T-helper 2 cell treated with Interferon-gamma antibody and Interleukin-4, amounts not matched to agents 5 μg/mL and 100 μg/mL, for 36 hours (primary cell): ENCODE data around the gene UBE4B.
A peak's percentile ranks its signal among the peaks of the same experiment; 100 is the strongest.
"Not testable (repeated sequence)": the region's sequence is repeated elsewhere in the genome, so short reads cannot be mapped to it uniquely, and the experiment has no call there.

ENCODE experiments used
- DNase-seq: peaks from one replicate; pipeline ENCODE4 v3.0.0; 2021; ENCODE audit warnings: low spot score
- H3K27ac Mint-ChIP-seq: one replicate; pipeline ENCODE4 v1.8.0; 2021; ENCODE audit warnings: mild to moderate bottlenecking, mixed read lengths
- H3K27me3 Mint-ChIP-seq: one replicate; pipeline ENCODE4 v1.8.0; 2021; ENCODE audit warnings: low read depth, mixed read lengths
- H3K36me3 Mint-ChIP-seq: one replicate; pipeline ENCODE4 v1.8.0; 2021; ENCODE audit warnings: low read depth, mixed read lengths
- H3K4me1 Mint-ChIP-seq: one replicate; pipeline ENCODE4 v1.8.0; 2021; ENCODE audit warnings: low read depth, mixed read lengths
- H3K4me3 Mint-ChIP-seq: one replicate; pipeline ENCODE4 v1.8.0; 2022; ENCODE audit warnings: mild to moderate bottlenecking, moderate library complexity, mixed read lengths
- H3K9me3 Mint-ChIP-seq: one replicate; pipeline ENCODE4 v1.8.0; 2021; ENCODE audit warnings: mixed read lengths

The UBE4B gene

GRCh38 chr1:10213186-10213705 lies 180.5 kb downstream of the UBE4B start:
- H3K4me1 Mint-ChIP-seq, result peaks cover 50% of the 10 kb centered on the region
- H3K27me3 Mint-ChIP-seq, result peaks cover 2% of the 10 kb centered on the region
- no peak overlapping the region for H3K4me3 Mint-ChIP-seq
- no peak overlapping the region for H3K27ac Mint-ChIP-seq
- H3K36me3 Mint-ChIP-seq, result no peaks in the 10 kb centered on the region
- H3K9me3 Mint-ChIP-seq, result no peaks in the 10 kb centered on the region
- no peak for DNase-seq

DNA sequence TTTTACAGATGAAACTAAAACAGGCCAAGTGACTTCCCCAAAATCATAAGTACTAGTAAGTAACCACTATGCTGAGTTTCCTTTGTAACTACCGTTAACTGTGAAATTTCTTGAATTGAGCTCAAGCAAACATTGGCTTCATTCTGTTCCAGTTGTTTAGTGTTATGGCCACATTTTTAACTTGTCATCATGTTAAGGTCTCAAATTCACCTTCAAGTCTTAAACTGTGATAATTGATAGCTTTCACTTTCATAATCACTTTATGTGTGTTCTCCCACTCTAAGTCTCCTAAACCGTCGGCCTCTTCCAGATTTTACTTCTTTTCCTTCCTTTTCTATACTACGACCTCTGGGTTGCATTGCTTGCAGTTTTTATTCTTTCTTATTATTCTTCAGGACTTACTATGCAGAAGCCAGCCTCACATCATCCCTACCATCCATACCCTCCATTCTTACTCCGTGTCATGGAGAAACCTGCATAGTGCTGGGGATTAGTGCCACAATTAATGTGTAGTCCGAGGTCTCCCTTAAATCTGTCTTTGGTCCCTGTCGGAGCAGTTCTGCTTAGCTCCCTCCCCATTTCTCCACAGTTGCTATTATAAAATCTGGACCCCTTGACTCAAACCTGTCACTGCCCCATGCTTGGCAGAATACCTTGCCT lies 183.5 kb downstream of the UBE4B start:
- Mint-ChIP-seq H3K4me1 (peaks cover 41% of the 10 kb centered on the region), H3K36me3 (no peaks in the 10 kb centered on the region), H3K4me3 (peak overlapping the region; percentile 52), H3K27ac (peak overlapping the region; percentile 60), H3K9me3 (no peaks in the 10 kb centered on the region), H3K27me3 (no peaks in the 10 kb centered on the region)
- DNase-seq, result no peak

DNA sequence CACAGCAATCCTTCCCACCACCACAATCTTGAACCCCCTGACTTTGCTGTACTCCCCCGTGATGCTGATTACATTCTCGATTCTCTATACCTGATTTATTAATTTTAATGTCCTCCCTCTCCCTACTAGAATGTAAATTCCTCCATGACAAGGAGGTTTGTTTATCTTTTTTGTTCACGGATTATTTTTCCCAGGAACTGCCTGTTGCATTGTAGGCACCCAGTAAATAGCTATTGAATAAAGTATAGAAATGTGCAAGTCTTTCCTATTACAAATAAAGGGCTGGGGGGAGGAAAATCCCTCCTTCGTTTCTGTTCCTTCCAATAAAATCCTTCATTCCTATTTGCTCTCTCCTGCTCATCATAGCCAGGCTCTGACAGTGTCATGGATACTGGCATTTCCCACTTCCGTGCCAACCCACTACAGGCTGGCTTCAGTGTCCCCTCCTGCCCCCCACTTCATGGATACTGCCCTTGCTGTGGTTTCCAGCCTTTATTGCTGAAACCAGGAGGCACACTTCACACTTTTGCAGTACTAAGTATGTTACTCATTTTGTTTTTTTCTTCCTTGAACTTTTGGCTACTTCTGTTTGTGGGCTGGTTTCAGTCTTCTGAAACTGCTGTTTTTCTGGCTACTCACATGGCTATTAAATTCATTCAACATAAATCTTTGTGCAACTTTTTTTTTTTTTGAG lies 185.1 kb downstream of the UBE4B start:
- Mint-ChIP-seq H3K4me1 (peaks cover 29% of the 10 kb centered on the region), H3K27ac (no peak overlapping the region), H3K36me3 (no peaks in the 10 kb centered on the region), H3K27me3 (no peaks in the 10 kb centered on the region), H3K9me3 (no peaks in the 10 kb centered on the region), H3K4me3 (no peak overlapping the region)
- DNase-seq, result peak; percentile 12

DNA sequence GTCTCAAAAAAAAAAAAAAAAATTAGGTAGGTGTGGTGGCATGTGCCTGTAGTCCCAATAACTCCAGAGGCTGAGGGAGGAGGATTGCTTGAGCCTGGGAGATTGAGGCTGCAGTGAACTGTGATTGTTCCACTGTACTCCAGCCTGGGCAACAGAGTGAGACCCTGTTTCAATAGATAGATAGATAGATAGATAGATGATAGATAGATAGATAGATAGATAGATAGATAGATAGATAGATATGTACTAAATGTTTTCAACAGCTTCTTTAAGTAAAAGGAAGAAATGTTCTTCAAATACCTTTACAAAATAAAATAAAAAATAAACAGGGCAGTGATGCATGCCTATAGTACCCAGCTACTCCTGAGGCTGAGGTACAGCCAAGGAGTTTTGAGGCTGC lies 187.4 kb downstream of the UBE4B start:
- H3K9me3 Mint-ChIP-seq, result no peaks in the 10 kb centered on the region
- no peaks in the 10 kb centered on the region for H3K27me3 Mint-ChIP-seq
- no peaks in the 10 kb centered on the region for H3K36me3 Mint-ChIP-seq
- no peak for DNase-seq
- no peak overlapping the region for H3K27ac Mint-ChIP-seq
- peaks cover 21% of the 10 kb centered on the region for H3K4me1 Mint-ChIP-seq
- no peak overlapping the region for H3K4me3 Mint-ChIP-seq

DNA sequence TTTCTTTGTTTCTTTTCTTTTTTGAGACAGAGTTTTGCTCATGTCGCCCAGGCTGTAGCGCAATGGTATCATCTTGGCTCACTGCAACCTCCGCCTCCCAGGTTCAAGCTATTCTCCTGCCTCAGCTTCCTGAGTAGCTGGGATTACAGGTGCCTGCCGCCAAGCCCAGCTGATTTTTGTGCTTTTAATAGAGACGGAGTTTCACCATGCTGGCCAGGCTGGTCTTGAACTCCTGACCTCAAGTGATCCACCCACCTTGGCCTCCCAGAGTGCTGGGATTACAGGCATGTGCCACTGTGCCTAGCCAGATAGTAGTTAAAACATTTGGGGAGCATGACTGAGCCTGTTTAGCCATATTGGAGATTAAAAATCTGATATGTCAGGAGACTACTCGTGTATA lies 187.9 kb downstream of the UBE4B start:
- H3K36me3 Mint-ChIP-seq, H3K9me3 Mint-ChIP-seq, H3K27ac Mint-ChIP-seq, H3K4me3 Mint-ChIP-seq, H3K27me3 Mint-ChIP-seq, DNase-seq: not testable (repeated sequence)
- peaks cover 18% of the 10 kb centered on the region for H3K4me1 Mint-ChIP-seq

- DNase-seq, result no peak
Measured at GRCh38 chr1:10225573-10225972, 192.8 kb downstream of the UBE4B start.

DNA sequence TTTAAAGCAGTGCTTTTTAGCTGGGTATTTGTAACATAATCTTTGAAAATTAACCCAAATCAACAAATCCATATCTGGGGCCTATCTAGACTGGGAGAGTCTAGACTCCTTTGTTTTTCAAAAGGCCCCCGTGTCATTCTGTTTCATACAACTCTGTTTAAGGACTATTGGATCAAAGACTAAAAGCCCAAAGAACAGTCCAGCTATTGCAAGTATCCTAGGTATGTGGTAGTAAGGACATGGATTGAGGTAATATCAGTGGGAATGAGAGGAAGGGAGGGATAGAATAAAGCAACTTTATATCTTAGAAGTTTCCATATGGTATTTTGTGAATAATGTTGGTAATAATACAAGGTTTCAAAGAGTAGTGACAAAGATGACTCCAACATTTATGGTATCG lies 195.8 kb downstream of the UBE4B start:
- H3K27ac Mint-ChIP-seq, result no peak overlapping the region

More at GRCh38 chr1:10225573-10225972, 192.8 kb downstream of the UBE4B start:
- Mint-ChIP-seq H3K4me3 (no peak overlapping the region), H3K36me3 (no peaks in the 10 kb centered on the region), H3K27ac (no peak overlapping the region), H3K4me1 (no peaks in the 10 kb centered on the region), H3K9me3 (no peaks in the 10 kb centered on the region), H3K27me3 (no peaks in the 10 kb centered on the region)

GRCh38 chr1:10229903-10230302 lies 197.1 kb downstream of the UBE4B start:
- H3K4me1 Mint-ChIP-seq, result no peaks in the 10 kb centered on the region
- no peak for DNase-seq
- H3K36me3 Mint-ChIP-seq, result no peaks in the 10 kb centered on the region
- no peak overlapping the region for H3K4me3 Mint-ChIP-seq
- no peaks in the 10 kb centered on the region for H3K9me3 Mint-ChIP-seq
- H3K27me3 Mint-ChIP-seq, result no peaks in the 10 kb centered on the region
- no peak overlapping the region for H3K27ac Mint-ChIP-seq

More for the DNA sequence above, 195.8 kb downstream of the UBE4B start:
- Mint-ChIP-seq H3K36me3 (no peaks in the 10 kb centered on the region), H3K27me3 (no peaks in the 10 kb centered on the region), H3K4me1 (no peaks in the 10 kb centered on the region), H3K9me3 (no peaks in the 10 kb centered on the region), H3K4me3 (no peak overlapping the region)
- no peak for DNase-seq
